WTC11 (cell line): ENCODE data around the gene AK8. TPM values are rescaled to one million over a fixed set of nuclear protein-coding genes. Genes with fewer than 3 reads are reported as not detected.

Experiments used
- ATAC-seq: fragments of 200-7000 bp; cut with Tn5 transposase; 2 replicates; pipeline ENCODE4 v1.10.0; 2021; ENCODE audit warnings: mild to moderate bottlenecking, moderate library complexity
- CTCF ChIA-PET: fragments of 300-600 bp; sonication (Branson Sonifier 250); formaldehyde crosslinking; loops from one replicate; lab custom pipeline; 2021; ENCODE audit warnings: antibody characterized with exemption; lab: Charles Lee
- POLR2A ChIA-PET: fragments of 350-600 bp; sonication (Branson Sonifier 250); formaldehyde crosslinking; loops from one replicate; lab custom pipeline; 2021; ENCODE audit warnings: antibody characterized with exemption; lab: Charles Lee
- DNase-seq: peaks from one replicate; pipeline ENCODE4 v3.0.0; 2021; ENCODE audit warnings: low spot score
- H3K27ac Mint-ChIP-seq: 2 replicates; pipeline ENCODE4 v1.8.0; 2021; ENCODE audit warnings: mixed read lengths
- H3K27me3 Mint-ChIP-seq: 2 replicates; pipeline ENCODE4 v1.8.0; 2021; ENCODE audit warnings: low read depth, mild to moderate bottlenecking, moderate library complexity, mixed read lengths
- H3K36me3 Mint-ChIP-seq: 2 replicates; pipeline ENCODE4 v1.8.0; 2021; ENCODE audit warnings: mixed read lengths
- H3K4me1 Mint-ChIP-seq: 2 replicates; pipeline ENCODE4 v1.8.0; 2022; ENCODE audit warnings: mixed read lengths
- H3K4me3 Mint-ChIP-seq: 2 replicates; pipeline ENCODE4 v1.8.0; 2021; ENCODE audit warnings: mild to moderate bottlenecking, moderate library complexity, mixed read lengths
- H3K9me3 Mint-ChIP-seq: 2 replicates; pipeline ENCODE4 v1.8.0; 2021; ENCODE audit warnings: mixed read lengths
- ATF6 ChIP-seq: sonication (generic); formaldehyde crosslinking; IDR thresholded peaks from 2 replicates; pipeline ENCODE4 v1.8.1; 2023; ENCODE audit warnings: mild to moderate bottlenecking, missing genetic modification reagents
- CBFB ChIP-seq: sonication (generic); formaldehyde crosslinking; IDR thresholded peaks from 2 replicates; pipeline ENCODE4 v1.8.1; 2022; ENCODE audit warnings: mild to moderate bottlenecking, low read depth, missing genetic modification reagents
- ELF4 ChIP-seq: sonication (generic); formaldehyde crosslinking; IDR thresholded peaks from 2 replicates; pipeline ENCODE4 v1.8.1; 2022; ENCODE audit warnings: low read depth, mild to moderate bottlenecking, moderate library complexity, missing genetic modification reagents
- GTF2I ChIP-seq: fragments of 250-450 bp; sonication (Bioruptor Pico); conservative IDR thresholded peaks from 2 replicates; pipeline ENCODE4 v1.4.0; 2021; ENCODE audit warnings: mild to moderate bottlenecking
- MAX ChIP-seq: sonication (generic); formaldehyde crosslinking; IDR thresholded peaks from 2 replicates; pipeline ENCODE4 v1.8.0; 2022; ENCODE audit warnings: mild to moderate bottlenecking, missing genetic modification reagents
- MLX ChIP-seq: sonication (generic); formaldehyde crosslinking; IDR thresholded peaks from 2 replicates; pipeline ENCODE4 v1.8.1; 2023; ENCODE audit warnings: mild to moderate bottlenecking, missing genetic modification reagents, moderate library complexity
- PREB ChIP-seq: sonication (generic); formaldehyde crosslinking; IDR thresholded peaks from 2 replicates; pipeline ENCODE4 v1.8.1; 2022; ENCODE audit warnings: mild to moderate bottlenecking, missing genetic modification reagents, moderate library complexity, borderline replicate concordance
- RORB ChIP-seq: fragments of 250-450 bp; sonication (Bioruptor Pico); IDR thresholded peaks from 2 replicates; pipeline ENCODE4 v1.9.0; 2021; ENCODE audit warnings: mild to moderate bottlenecking
- SMAD4 ChIP-seq: sonication (generic); formaldehyde crosslinking; IDR thresholded peaks from 2 replicates; pipeline ENCODE4 v1.8.0; 2022; ENCODE audit warnings: mild to moderate bottlenecking, missing genetic modification reagents
- SP1 ChIP-seq: sonication (generic); formaldehyde crosslinking; conservative IDR thresholded peaks from 2 replicates; pipeline ENCODE4 v1.8.1; 2022; ENCODE audit warnings: missing genetic modification reagents
- TCF7 ChIP-seq: sonication (generic); formaldehyde crosslinking; IDR thresholded peaks from 2 replicates; pipeline ENCODE4 v1.8.0; 2022; ENCODE audit warnings: mild to moderate bottlenecking, low read depth, missing genetic modification reagents, moderate library complexity
- ZBTB21 ChIP-seq: sonication (generic); formaldehyde crosslinking; IDR thresholded peaks from 2 replicates; pipeline ENCODE4 v1.8.1; 2023; ENCODE audit warnings: mild to moderate bottlenecking, missing genetic modification reagents, borderline replicate concordance
- ZMAT4 ChIP-seq: fragments of 250-450 bp; sonication (Bioruptor Pico); IDR thresholded peaks from 2 replicates; pipeline ENCODE4 v1.9.0; 2021; ENCODE audit warnings: mild to moderate bottlenecking
- ZNF121 ChIP-seq: sonication (generic); formaldehyde crosslinking; IDR thresholded peaks from 2 replicates; pipeline ENCODE4 v1.8.0; 2023; ENCODE audit warnings: missing genetic modification reagents
- ZNF396 ChIP-seq: fragments of 250-450 bp; sonication (Bioruptor Pico); IDR thresholded peaks from 2 replicates; pipeline ENCODE4 v1.8.0; 2021; ENCODE audit warnings: mild to moderate bottlenecking, moderate library complexity, borderline replicate concordance
- ZNF423 ChIP-seq: fragments of 250-450 bp; sonication (Bioruptor Pico); IDR thresholded peaks from 2 replicates; pipeline ENCODE4 v2.1.2; 2022; ENCODE audit warnings: mild to moderate bottlenecking, moderate library complexity
- ZNF425 ChIP-seq: fragments of 250-450 bp; sonication (Bioruptor Pico); conservative IDR thresholded peaks from 2 replicates; pipeline ENCODE4 v1.9.0; 2021; ENCODE audit warnings: mild to moderate bottlenecking
- total RNA-seq: library from RNA; stranded (reverse); gene quantifications from 3 replicates; pipeline ENCODE4 v1.2.3, GENCODE V29; 2021

The AK8 gene
- total RNA-seq, 1 experiment from 2014 or later: 0.48 TPM

- no peak for ATAC-seq
- no peak for DNase-seq
- TF ChIP-seq ZNF121 (CRISPR knock-in tag): 0 out of 2 replicates have a peak, but pooled peaks have one; percentile 45
- no peak for TF ChIP-seq MAX (CRISPR knock-in tag)
- no peak for TF ChIP-seq ZMAT4
- TF ChIP-seq ZNF425 (CRISPR knock-in tag): no peak
- no peak for TF ChIP-seq TCF7 (CRISPR knock-in tag)
- no peak for TF ChIP-seq ZBTB21 (CRISPR knock-in tag)
- CTCF ChIA-PET: no interaction called here
- H3K27me3 Mint-ChIP-seq: no peaks in the 10 kb centered on the region; the same call in none of the 2 replicates
- no peak overlapping the region for H3K27ac Mint-ChIP-seq
- no peaks in the 10 kb centered on the region for H3K36me3 Mint-ChIP-seq
- POLR2A ChIA-PET: no interaction called here
- H3K4me1 Mint-ChIP-seq: peaks cover 23% of the 10 kb centered on the region
- H3K9me3 Mint-ChIP-seq: peaks cover 7% of the 10 kb centered on the region; the same call in 1 of the 2 replicates
- no peak overlapping the region for H3K4me3 Mint-ChIP-seq
Observed at GRCh38 chr9:132760057-132760456, 118.0 kb downstream of the AK8 start.

- no peak overlapping the region; the same call in 1 of the 2 replicates for H3K27ac Mint-ChIP-seq
- no peak overlapping the region for H3K4me3 Mint-ChIP-seq
- TF ChIP-seq SMAD4 (CRISPR knock-in tag) (no peak), PREB (no peak), CBFB (CRISPR knock-in tag) (no peak), MLX (CRISPR knock-in tag) (no peak), ZNF396 (CRISPR knock-in tag) (no peak), ZNF423 (no peak), GTF2I (CRISPR knock-in tag) (no peak), ATF6 (CRISPR knock-in tag) (no peak), ELF4 (no peak)
- no peaks in the 10 kb centered on the region for H3K36me3 Mint-ChIP-seq
- H3K4me1 Mint-ChIP-seq: peaks cover 26% of the 10 kb centered on the region
- CTCF ChIA-PET: interaction anchor here (0.6 to 1.0 kb wide), 2 partner anchors 87 to 337 kb away, joined by 4 to 5 read pairs; partner anchors contain the start of genes DDX31 and GTF3C4
- ATAC-seq (no peak), DNase-seq (no peak)
- H3K9me3 Mint-ChIP-seq: no peaks in the 10 kb centered on the region
- POLR2A ChIA-PET: no interaction called here
- no peaks in the 10 kb centered on the region; the same call in 1 of the 2 replicates for H3K27me3 Mint-ChIP-seq
Observed at GRCh38 chr9:132757016-132757415, 121.1 kb downstream of the AK8 start.

GRCh38 chr9:132756214-132756845, 121.8 kb downstream of the AK8 start:
- Mint-ChIP-seq H3K4me3 (no peak overlapping the region), H3K27me3 (no peaks in the 10 kb centered on the region), H3K36me3 (no peaks in the 10 kb centered on the region), H3K27ac (no peak overlapping the region), H3K4me1 (peaks cover 25% of the 10 kb centered on the region), H3K9me3 (no peaks in the 10 kb centered on the region)
- DNase-seq (no peak), ATAC-seq (no peak)
- ChIA-PET CTCF (interaction anchor here (1.0 kb wide), 1 partner anchor 86 kb away, joined by 5 read pairs; the partner anchor contains the start of genes DDX31 and GTF3C4), POLR2A (no interaction called here)
- TF ChIP-seq RORB (no peak), SP1 (no peak)
